PC-3 (cell line): ENCODE data around the gene SPEF2. TPM values are rescaled to one million over a fixed set of nuclear protein-coding genes. Genes with fewer than 3 reads are reported as not detected.

Experiments
- ATAC-seq: fragments of 200-7000 bp; cut with Tn5 transposase; 2 replicates; pipeline ENCODE4 v1.9.1; 2020; ENCODE audit warnings: mild to moderate bottlenecking, moderate library complexity
- BruUV-seq: library from RNA; stranded (reverse); fragments of 400-500 nt; replicated peaks from 2 replicates; lab custom pipeline; 2021; lab: Mats Ljungman, UMichigan
- CTCF ChIA-PET: fragments of 300-600 bp; sonication (Branson Sonifier 250); formaldehyde crosslinking; loops from one replicate; lab custom pipeline; 2022; ENCODE audit warnings: antibody characterized with exemption; lab: Charles Lee
- POLR2A ChIA-PET: fragments of 300-600 bp; sonication (Branson Sonifier 250); formaldehyde crosslinking; loops from one replicate; lab custom pipeline; 2022; ENCODE audit warnings: antibody characterized with exemption; ENCODE audit not compliant: unreplicated experiment; lab: Charles Lee
- DNase-seq: peaks from one replicate; pipeline ENCODE4 v3.0.0-alpha.2; 2015
- H2AFZ ChIP-seq: fragments of 300-600 bp; sonication (generic); 2 replicates; pipeline ENCODE4 v1.6.0; 2016; ENCODE audit warnings: antibody characterized with exemption, low read length
- H3F3A ChIP-seq: fragments of 300-600 bp; sonication (generic); one replicate; pipeline ENCODE4 v1.6.0; 2017; ENCODE audit warnings: antibody characterized with exemption, low read length, control low read depth, mild to moderate bottlenecking; ENCODE audit not compliant: unreplicated experiment
- H3K27ac ChIP-seq: fragments of 300-600 bp; sonication (generic); 2 replicates; pipeline ENCODE4 v1.5.1; 2016; ENCODE audit warnings: mild to moderate bottlenecking, low read length
- H3K27me3 ChIP-seq: fragments of 300-600 bp; sonication (generic); 2 replicates; pipeline ENCODE4 v1.6.1; 2016; ENCODE audit warnings: low read length, mixed read lengths
- H3K36me3 ChIP-seq: fragments of 300-600 bp; sonication (generic); 2 replicates; pipeline ENCODE4 v1.6.1; 2016; ENCODE audit warnings: low read depth, mixed run types, low read length, mixed read lengths
- H3K4me1 ChIP-seq: fragments of 300-600 bp; sonication (generic); 2 replicates; pipeline ENCODE4 v1.5.1; 2016; ENCODE audit warnings: low read length; ENCODE audit not compliant: insufficient read depth
- H3K4me2 ChIP-seq: fragments of 300-600 bp; sonication (generic); 2 replicates; pipeline ENCODE4 v1.6.0; 2016; ENCODE audit warnings: low read length
- H3K4me3 ChIP-seq: fragments of 300-600 bp; sonication (generic); 2 replicates; pipeline ENCODE4 v1.5.1; 2016; ENCODE audit warnings: mild to moderate bottlenecking, low read length, mixed read lengths
- H3K79me2 ChIP-seq: fragments of 300-600 bp; sonication (generic); 2 replicates; pipeline ENCODE4 v1.6.1; 2017; ENCODE audit warnings: low read length, mixed read lengths
- H3K9ac ChIP-seq: fragments of 300-600 bp; sonication (generic); 2 replicates; pipeline ENCODE4 v1.6.0; 2016; ENCODE audit warnings: mild to moderate bottlenecking, low read length
- H3K9me2 ChIP-seq: fragments of 300-600 bp; sonication (generic); replicated peaks from 2 replicates; pipeline ENCODE4 v1.6.1; 2016; ENCODE audit warnings: mixed run types, low read length, mixed read lengths
- H3K9me3 ChIP-seq: fragments of 300-600 bp; sonication (generic); 2 replicates; pipeline ENCODE4 v1.6.1; 2016; ENCODE audit warnings: low read length, mixed read lengths
- H4K20me1 ChIP-seq: fragments of 300-600 bp; sonication (generic); 2 replicates; pipeline ENCODE4 v1.6.1; 2016; ENCODE audit warnings: low read length, mixed read lengths
- CTCF ChIP-seq: fragments of 300-600 bp; sonication (generic); conservative IDR thresholded peaks from 2 replicates; pipeline ENCODE4 v1.5.1; 2017; ENCODE audit warnings: antibody characterized with exemption, low read depth, mild to moderate bottlenecking, low read length
- EZH2 ChIP-seq: fragments of 300-600 bp; sonication (generic); IDR thresholded peaks from one replicate; pipeline ENCODE4 v1.6.1; 2017; ENCODE audit warnings: antibody characterized with exemption, mild to moderate bottlenecking, low read length; ENCODE audit not compliant: unreplicated experiment
- EZH2phosphoT487 ChIP-seq: fragments of 300-600 bp; sonication (generic); IDR thresholded peaks from 2 replicates; pipeline ENCODE4 v1.6.1; 2018; ENCODE audit warnings: mild to moderate bottlenecking, antibody characterized with exemption, low read length, borderline replicate concordance
- intact Hi-C: fragments of 100-400 bp; cut with micrococcal nuclease; formaldehyde crosslinking; loops from 2 replicates; pipeline ENCODE4 v1.9.0; 2023
- total RNA-seq: library from RNA; depleted of rRNA; stranded (reverse); fragments of >200 nt; gene quantifications from 2 replicates; pipeline ENCODE4 v1.2.3, GENCODE V29; 2014

SPEF2 gene
- total RNA-seq, 1 experiment from 2014 or later: 2.3 TPM

GRCh38 chr5:35672995-35673394 lies 55.3 kb downstream of the SPEF2 start:
- BruUV-seq: no TSS peak
- no peaks in the 10 kb centered on the region for H3K9me2 ChIP-seq
- no peaks in the 10 kb centered on the region for H3F3A ChIP-seq
- intact Hi-C loops: no loop called here
- POLR2A ChIA-PET: no interaction called here
- CTCF ChIA-PET: interaction anchor here (0.6 kb wide), 1 partner anchor 417 kb away, joined by 3 read pairs; no protein-coding TSS in a partner anchor
- TF ChIP-seq EZH2 (no peak), EZH2phosphoT487 (no peak), CTCF (no peak)
- H2AFZ ChIP-seq: no peak overlapping the region
- no peaks in the 10 kb centered on the region for H4K20me1 ChIP-seq
- no peak for ATAC-seq
- DNase-seq: no peak
- no peak overlapping the region for H3K27ac ChIP-seq
- H3K36me3 ChIP-seq: no peaks in the 10 kb centered on the region
- no peaks in the 10 kb centered on the region for H3K9me3 ChIP-seq
- no peak overlapping the region for H3K9ac ChIP-seq
- H3K4me3 ChIP-seq: no peak overlapping the region
- H3K4me1 ChIP-seq: no peaks in the 10 kb centered on the region
- no peaks in the 10 kb centered on the region for H3K27me3 ChIP-seq
- H3K4me2 ChIP-seq: no peak overlapping the region
- no peaks in the 10 kb centered on the region for H3K79me2 ChIP-seq

- POLR2A ChIA-PET: interaction anchor here (0.6 kb wide), 1 partner anchor 216 kb away, joined by 4 read pairs; no protein-coding TSS in a partner anchor
- Histone ChIP-seq H3K4me2 (no peak overlapping the region), H2AFZ (no peak overlapping the region), H3K36me3 (no peaks in the 10 kb centered on the region), H3F3A (no peaks in the 10 kb centered on the region), H3K4me3 (no peak overlapping the region), H3K27me3 (no peaks in the 10 kb centered on the region), H3K27ac (no peak overlapping the region), H3K4me1 (no peaks in the 10 kb centered on the region), H3K9me3 (no peaks in the 10 kb centered on the region), H3K9ac (no peak overlapping the region), H4K20me1 (no peaks in the 10 kb centered on the region), H3K79me2 (no peaks in the 10 kb centered on the region), H3K9me2 (no peaks in the 10 kb centered on the region)
- TF ChIP-seq EZH2phosphoT487 (no peak), CTCF (no peak), EZH2 (no peak)
- intact Hi-C loops: no loop called here
- DNase-seq: no peak
- ATAC-seq: no peak
- CTCF ChIA-PET: no interaction called here
- no TSS peak for BruUV-seq
Measured at GRCh38 chr5:35674049-35674448, 56.4 kb downstream of the SPEF2 start.

DNA sequence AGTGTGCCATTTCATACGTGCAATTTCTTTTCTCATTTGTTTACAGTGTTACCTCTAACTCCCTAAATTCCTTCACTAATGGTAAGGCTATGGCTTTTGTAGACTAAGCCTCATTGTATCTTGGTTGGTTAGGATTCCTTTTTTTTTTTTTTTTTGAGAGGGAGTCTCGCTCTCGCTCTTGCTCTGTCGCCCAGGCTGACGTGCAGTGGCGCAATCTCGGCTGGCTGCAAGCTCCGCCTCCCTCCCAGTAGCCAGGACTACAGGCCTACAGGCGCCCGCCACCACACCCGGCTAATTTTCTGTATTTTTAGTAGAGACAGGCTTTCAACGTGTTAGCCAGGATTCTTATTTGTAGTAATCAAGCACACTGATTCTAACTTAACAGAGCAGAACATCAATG lies 57.7 kb downstream of the SPEF2 start:
- no peak overlapping the region for H3K9ac ChIP-seq
- BruUV-seq: no TSS peak
- CTCF ChIA-PET: no interaction called here
- no peaks in the 10 kb centered on the region for H3K27me3 ChIP-seq
- no peak overlapping the region for H3K27ac ChIP-seq
- TF ChIP-seq CTCF (no peak), EZH2phosphoT487 (no peak), EZH2 (no peak)
- H3K9me2 ChIP-seq: no peaks in the 10 kb centered on the region
- H3K4me3 ChIP-seq: no peak overlapping the region
- H3K4me2 ChIP-seq: no peak overlapping the region
- no peaks in the 10 kb centered on the region for H3K79me2 ChIP-seq
- no peak overlapping the region for H2AFZ ChIP-seq
- no peaks in the 10 kb centered on the region for H3K36me3 ChIP-seq
- POLR2A ChIA-PET: no interaction called here
- H4K20me1 ChIP-seq: no peaks in the 10 kb centered on the region
- intact Hi-C loops: no loop called here
- DNase-seq (no peak), ATAC-seq (no peak)
- no peaks in the 10 kb centered on the region for H3K4me1 ChIP-seq
- no peaks in the 10 kb centered on the region for H3K9me3 ChIP-seq
- H3F3A ChIP-seq: no peaks in the 10 kb centered on the region
